Germinal center (tissue), 1 donor: Measurements from ENCODE around the gene GRHL3.

Experiments used
- DNase-seq: peaks from one replicate; pipeline ENCODE4 v3.0.0; 2012; ENCODE audit warnings: mixed read lengths, low spot score

The GRHL3 gene

DNA sequence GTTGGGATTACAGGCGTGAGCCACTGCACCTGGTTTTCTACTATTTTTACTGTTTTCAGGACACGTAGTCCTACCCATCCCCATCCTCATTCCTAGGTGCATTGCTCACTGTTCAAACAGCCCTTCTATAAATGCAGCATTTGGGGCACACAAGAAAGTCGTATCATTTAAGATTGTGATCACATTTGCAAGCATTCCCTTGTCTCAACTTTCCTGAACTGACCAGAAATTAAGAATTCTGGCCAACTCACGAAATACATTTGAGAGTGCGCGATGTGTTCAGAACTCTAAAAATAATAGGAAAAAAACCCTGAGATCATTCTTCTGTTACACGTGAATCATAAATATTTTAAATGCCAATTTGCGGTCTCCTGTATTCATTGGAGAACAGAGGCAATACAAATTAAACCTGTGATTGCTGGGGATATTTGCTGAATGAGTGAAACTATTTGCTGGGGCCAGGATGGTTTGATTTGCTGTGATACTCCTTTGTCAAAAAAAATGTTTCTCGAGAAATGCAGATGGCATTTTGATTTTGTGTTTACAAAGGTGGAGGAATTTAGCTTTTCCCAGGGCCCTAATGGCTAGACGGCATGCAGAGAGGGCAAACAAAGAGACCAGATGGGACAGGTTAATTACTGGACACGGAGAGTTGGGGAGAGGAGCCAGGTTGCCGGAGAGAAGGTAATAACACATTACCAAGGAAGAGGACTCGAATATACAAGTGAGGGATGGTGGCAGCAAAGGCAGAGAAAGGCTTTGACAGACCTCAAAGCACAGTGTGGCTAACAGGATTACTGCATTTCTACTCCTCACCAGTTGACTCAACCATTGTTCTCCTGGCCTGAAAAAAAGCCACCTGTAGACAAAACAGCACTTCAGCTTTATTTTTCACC, 56.0 kb downstream of the GRHL3 start:
- DNase-seq, result no peak

- DNase-seq, result no peak
These were observed 60.7 kb downstream of the GRHL3 start for GRCh38 chr1:24379733-24380315.

DNA sequence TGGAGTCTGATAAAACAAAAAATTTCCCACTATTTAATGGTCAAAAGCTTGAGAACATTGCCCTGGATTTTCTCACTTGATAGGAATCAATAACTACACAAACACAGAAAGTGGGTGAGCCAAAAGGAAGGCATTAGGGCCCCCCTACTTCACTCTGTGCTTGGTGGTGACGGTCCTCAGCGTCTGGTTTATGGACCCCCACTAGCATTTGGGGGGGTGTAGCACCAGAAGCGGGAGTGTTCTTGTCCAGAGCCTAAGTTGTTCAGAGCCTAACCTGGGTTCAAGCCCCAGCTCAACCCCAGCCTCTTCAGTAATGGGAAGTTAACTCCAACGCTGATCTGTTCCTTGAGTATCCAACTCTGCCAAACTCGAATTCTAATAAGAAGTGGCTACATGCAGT, 61.4 kb downstream of the GRHL3 start:
- DNase-seq, result no peak

DNA sequence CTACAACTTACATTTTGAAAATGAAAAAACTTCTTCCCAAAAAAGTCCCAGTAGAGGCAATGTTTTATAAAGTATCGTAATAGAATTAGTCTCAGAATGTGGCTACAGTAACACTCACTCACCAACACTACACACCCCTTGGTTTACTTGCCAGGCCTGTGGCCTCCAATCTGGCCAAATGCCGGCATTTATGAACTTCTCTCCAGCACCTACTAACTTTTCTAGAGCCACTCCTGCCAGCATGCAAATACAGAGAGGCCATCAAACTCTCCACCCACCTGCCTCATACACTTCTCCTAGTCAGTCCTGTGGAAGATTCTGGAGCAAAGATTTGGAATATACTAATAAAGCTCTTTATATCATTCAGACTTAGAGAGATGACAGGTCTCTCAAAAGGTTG, 62.1 kb downstream of the GRHL3 start:
- DNase-seq, result no peak

DNA sequence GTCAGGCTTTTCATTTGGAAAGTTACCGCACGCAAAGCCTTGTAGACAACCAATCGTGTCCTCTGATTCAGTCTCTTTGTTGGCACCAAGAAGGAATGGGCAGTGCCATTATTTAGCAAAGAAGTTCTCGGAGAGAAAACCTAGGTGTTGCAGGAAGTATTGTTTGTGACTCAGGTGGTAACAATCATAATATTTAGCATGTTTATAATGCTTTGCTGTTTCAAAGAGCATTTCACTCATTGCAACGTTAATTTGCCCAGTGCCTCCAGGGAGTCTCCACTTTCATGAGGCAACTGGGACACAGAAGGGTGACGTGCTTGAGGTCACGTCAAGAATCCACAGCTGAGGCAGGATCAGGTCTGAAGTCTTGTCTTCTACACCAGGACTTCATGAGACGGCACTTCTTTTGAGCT, 63.0 kb downstream of the GRHL3 start:
- no peak for DNase-seq

GRCh38 chr1:24383381-24383940, 64.3 kb downstream of the GRHL3 start:
- DNase-seq, result no peak

DNA sequence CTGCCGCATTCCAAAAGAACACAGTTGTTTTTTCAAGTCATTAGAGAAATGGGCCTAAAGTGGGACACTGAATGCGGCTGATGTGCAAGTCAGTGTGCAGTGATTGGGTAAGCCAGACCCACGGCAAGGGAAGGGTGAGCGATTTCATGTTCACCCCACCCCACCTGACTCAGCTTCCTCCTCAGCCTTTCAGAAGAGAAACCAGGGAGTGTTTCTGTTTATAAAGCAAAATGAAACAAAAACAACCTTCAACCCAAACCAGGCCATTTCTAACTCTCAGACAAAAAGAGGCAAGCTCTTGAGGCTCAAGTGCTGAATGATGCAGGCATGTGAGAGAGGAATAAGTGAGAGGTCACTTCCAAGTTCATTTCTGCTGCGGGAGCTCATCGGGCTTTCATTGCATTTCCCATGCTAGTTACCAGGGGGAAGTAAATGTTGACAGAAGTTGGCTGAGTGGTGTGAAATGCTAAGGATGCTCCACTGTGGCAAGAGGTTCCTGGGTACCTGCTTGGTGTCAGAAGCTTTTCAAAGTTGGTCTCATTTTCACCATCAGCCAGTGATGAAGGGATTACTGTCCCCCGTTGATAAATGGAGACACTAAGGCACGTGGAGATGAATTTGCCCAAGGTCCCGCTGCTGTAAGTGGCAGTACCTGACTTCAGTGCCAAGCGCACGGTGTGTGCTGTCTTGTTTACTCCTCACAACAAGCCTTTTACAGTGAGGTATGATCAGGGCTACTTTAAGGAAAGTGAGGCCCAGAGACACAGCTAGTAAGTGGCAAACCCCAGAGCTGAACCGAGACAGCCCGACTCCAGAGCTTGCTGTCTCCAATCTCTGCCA, 65.3 kb downstream of the GRHL3 start:
- DNase-seq, result no peak

DNA sequence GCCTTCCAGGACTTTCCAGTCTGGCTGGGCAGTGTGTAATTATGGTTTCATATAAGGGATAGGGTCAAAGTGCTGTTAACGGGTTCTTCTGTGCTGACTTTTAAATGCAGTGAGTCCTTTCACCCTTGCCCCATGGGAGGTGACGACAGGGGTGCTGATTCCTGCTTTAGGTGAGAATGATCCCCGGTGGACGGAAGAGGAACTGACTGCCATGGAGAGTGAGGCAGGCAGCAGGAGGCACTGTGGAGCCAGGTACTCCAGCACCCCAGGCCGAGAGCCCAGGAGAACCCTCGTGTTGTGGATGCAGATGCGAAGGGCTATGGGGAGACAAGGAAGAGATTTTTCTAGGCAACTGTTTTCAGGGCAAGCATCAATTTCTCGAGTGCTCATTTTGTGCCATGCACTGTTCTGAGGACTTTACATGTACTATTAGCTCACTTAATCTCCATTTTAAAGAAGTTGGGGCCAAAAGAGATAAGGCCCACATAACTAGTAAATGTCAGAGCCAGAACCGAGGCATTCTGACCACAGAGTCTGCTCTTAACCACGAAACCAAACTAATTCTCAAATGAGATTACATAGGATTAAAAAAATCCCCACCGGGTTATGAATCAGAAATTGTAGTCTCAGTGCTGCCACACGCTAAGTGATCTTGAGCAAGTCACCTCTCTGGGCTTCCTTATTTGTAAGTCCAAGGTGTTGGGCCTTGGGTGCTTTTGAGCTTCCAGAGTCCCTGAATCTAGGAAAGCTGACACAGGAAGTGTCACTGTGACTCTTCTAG, 66.2 kb downstream of the GRHL3 start:
- DNase-seq, result no peak

- no peak for DNase-seq
These were observed 67.1 kb downstream of the GRHL3 start for GRCh38 chr1:24386241-24386640.

DNA sequence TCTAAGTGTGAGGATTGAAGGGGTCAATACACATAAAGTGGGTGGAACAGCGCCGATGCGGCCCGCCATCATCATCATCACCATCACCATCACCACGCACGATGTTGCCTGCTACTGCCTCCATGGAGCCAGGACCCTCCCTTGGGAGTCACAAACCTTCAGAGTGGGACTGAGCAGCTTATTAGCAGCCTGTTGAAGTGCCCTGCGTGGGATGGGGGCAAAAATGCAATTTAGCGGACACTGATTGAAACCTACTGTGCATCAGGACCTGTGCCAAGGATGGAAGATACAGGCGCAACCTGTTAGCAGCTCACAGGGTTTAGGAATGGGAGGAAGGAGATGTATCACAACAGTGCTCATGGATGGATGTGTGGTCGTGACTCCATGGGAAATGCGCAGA, 67.8 kb downstream of the GRHL3 start:
- no peak for DNase-seq

DNA sequence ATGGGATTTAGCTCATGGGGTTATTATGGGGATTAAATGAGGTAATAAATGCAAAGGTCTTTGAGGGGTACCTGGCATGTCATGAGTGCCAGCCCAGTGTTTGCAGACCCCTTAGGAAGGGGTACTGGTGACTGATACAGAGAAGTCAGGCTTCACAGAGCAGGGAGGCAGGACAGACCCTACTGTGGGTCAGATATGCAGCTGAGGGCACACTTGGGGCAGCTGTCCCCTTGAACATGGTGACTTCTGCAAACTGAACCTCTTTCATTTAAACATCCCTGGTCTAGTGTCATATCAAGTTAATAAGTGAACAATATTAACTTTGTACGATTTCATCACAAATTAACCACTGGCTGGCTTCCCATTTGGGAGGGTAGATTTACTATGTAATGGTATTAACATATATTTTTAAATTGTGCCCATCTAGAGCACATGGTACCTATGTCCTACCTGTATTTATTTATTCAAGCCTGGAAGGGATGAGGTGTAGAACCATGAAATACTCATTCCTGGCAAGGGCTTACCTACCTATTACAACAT, 68.5 kb downstream of the GRHL3 start:
- no peak for DNase-seq

DNA sequence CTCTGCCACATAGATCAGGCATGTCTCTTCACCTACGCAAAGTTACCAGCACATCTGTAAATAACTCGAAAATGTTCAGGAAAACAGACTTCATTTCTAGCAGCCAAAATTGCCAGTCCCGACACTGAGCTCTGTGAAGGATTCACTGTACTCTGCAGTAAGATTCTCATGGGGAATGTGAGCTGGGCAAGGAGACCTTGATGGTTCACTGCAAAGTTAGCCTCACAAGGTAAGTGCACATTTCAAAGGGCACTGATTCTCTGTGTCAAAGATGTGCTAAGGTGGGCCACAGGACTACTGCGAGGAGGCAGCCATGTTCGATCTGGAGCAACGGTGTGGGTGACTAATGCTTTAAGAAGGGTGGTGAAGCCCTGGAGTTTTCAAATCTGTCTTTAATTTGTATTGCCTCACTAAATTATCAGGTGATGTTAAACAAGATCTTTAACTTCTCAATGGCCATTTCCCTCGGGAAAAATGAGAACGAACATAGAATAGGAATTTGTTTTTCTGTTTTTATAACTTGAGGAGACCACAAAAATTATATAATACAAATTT, 69.3 kb downstream of the GRHL3 start:
- DNase-seq, result no peak

DNA sequence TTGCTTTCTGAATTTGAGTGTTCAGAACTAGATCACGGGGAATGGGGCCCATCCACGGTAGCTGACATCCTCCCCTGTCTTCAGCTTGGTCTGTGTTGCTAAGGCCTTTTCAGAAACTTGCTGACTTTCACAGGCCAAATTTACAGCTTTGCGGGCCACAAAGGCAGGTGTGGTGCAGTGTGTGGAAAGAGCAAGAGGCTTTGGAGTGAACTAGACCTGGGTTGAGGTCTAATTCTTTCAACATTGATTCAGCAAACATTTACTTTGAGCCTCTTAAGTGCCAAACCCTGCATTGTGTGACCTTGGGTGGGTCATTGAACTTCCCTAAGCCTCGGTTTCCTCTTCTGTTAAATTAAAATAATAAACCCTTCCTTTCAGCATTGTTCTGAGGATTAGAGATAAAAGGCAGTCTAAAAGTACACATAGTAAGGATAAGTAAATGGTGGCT, 70.1 kb downstream of the GRHL3 start:
- DNase-seq, result no peak

- peak; percentile 79 for DNase-seq
These were observed 72.0 kb downstream of the GRHL3 start for GRCh38 chr1:24390924-24391782.

GRCh38 chr1:24391882-24392603, 72.9 kb downstream of the GRHL3 start:
- DNase-seq, result peak; percentile 74

GRCh38 chr1:24392604-24392946, 73.4 kb downstream of the GRHL3 start:
- no peak for DNase-seq

- DNase-seq, result peak; percentile 60
These were observed 74.0 kb downstream of the GRHL3 start for GRCh38 chr1:24392982-24393650.

DNA sequence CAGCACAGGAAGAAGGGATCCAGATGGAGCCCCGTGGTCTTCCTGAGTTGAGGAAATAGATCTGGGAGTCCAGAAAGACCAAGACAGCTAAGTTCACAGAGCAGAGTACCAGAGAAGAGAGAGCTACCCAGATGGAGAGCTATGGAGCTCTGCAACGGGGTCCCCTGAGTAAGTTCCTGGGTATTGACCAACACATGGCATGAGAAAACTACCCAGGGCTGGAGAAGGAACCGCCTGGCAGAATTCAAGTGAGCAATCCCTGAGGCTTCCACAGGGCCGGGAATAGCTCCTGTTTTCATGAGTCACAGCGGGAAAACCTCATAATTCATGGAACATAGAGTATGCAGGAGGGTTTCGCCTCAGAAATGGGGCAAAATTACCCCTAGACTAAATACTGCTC, 74.7 kb downstream of the GRHL3 start:
- DNase-seq, result no peak

DNA sequence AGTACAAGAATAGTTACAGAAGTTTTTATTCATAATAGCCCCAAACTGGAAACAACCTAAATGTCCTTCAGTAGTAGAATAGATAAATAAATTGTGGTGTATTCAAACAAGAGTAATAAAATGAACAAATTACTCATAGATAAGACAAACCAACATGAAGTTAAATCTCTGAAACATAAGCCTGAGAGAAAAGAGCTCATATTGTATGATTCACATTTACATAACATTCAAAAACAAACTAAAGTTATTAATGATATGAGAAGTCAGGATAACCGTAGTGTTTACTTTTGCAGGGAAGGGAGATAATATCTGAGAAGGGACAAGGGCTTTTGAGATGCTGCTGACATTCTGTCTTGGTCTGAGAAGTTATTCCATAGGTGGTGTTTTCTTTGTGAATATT, 80.9 kb downstream of the GRHL3 start:
- DNase-seq, result no peak
